PC-3 (cell line): ENCODE data around the gene NAPSA. TPM values are rescaled to one million over a fixed set of nuclear protein-coding genes. Genes with fewer than 3 reads are reported as not detected.
"Not testable (repeated sequence)": the region's sequence is repeated elsewhere in the genome, so short reads cannot be mapped to it uniquely, and the experiment has no call there.

Experiments used
- ATAC-seq: fragments of 200-7000 bp; cut with Tn5 transposase; 2 replicates; pipeline ENCODE4 v1.9.1; 2020; ENCODE audit warnings: mild to moderate bottlenecking, moderate library complexity
- BruUV-seq: library from RNA; stranded (reverse); fragments of 400-500 nt; replicated peaks from 2 replicates; lab custom pipeline; 2021; lab: Mats Ljungman, UMichigan
- CTCF ChIA-PET: fragments of 300-600 bp; sonication (Branson Sonifier 250); formaldehyde crosslinking; loops from one replicate; lab custom pipeline; 2022; ENCODE audit warnings: antibody characterized with exemption; lab: Charles Lee
- POLR2A ChIA-PET: fragments of 300-600 bp; sonication (Branson Sonifier 250); formaldehyde crosslinking; loops from one replicate; lab custom pipeline; 2022; ENCODE audit warnings: antibody characterized with exemption; ENCODE audit not compliant: unreplicated experiment; lab: Charles Lee
- DNase-seq: peaks from one replicate; pipeline ENCODE4 v3.0.0-alpha.2; 2015
- H2AFZ ChIP-seq: fragments of 300-600 bp; sonication (generic); 2 replicates; pipeline ENCODE4 v1.6.0; 2016; ENCODE audit warnings: antibody characterized with exemption, low read length
- H3F3A ChIP-seq: fragments of 300-600 bp; sonication (generic); one replicate; pipeline ENCODE4 v1.6.0; 2017; ENCODE audit warnings: antibody characterized with exemption, low read length, control low read depth, mild to moderate bottlenecking; ENCODE audit not compliant: unreplicated experiment
- H3K27ac ChIP-seq: fragments of 300-600 bp; sonication (generic); 2 replicates; pipeline ENCODE4 v1.5.1; 2016; ENCODE audit warnings: mild to moderate bottlenecking, low read length
- H3K27me3 ChIP-seq: fragments of 300-600 bp; sonication (generic); 2 replicates; pipeline ENCODE4 v1.6.1; 2016; ENCODE audit warnings: low read length, mixed read lengths
- H3K36me3 ChIP-seq: fragments of 300-600 bp; sonication (generic); 2 replicates; pipeline ENCODE4 v1.6.1; 2016; ENCODE audit warnings: low read depth, mixed run types, low read length, mixed read lengths
- H3K4me1 ChIP-seq: fragments of 300-600 bp; sonication (generic); 2 replicates; pipeline ENCODE4 v1.5.1; 2016; ENCODE audit warnings: low read length; ENCODE audit not compliant: insufficient read depth
- H3K4me2 ChIP-seq: fragments of 300-600 bp; sonication (generic); 2 replicates; pipeline ENCODE4 v1.6.0; 2016; ENCODE audit warnings: low read length
- H3K4me3 ChIP-seq: fragments of 300-600 bp; sonication (generic); 2 replicates; pipeline ENCODE4 v1.5.1; 2016; ENCODE audit warnings: mild to moderate bottlenecking, low read length, mixed read lengths
- H3K79me2 ChIP-seq: fragments of 300-600 bp; sonication (generic); 2 replicates; pipeline ENCODE4 v1.6.1; 2017; ENCODE audit warnings: low read length, mixed read lengths
- H3K9ac ChIP-seq: fragments of 300-600 bp; sonication (generic); 2 replicates; pipeline ENCODE4 v1.6.0; 2016; ENCODE audit warnings: mild to moderate bottlenecking, low read length
- H3K9me2 ChIP-seq: fragments of 300-600 bp; sonication (generic); replicated peaks from 2 replicates; pipeline ENCODE4 v1.6.1; 2016; ENCODE audit warnings: mixed run types, low read length, mixed read lengths
- H3K9me3 ChIP-seq: fragments of 300-600 bp; sonication (generic); 2 replicates; pipeline ENCODE4 v1.6.1; 2016; ENCODE audit warnings: low read length, mixed read lengths
- H4K20me1 ChIP-seq: fragments of 300-600 bp; sonication (generic); 2 replicates; pipeline ENCODE4 v1.6.1; 2016; ENCODE audit warnings: low read length, mixed read lengths
- EZH2 ChIP-seq: fragments of 300-600 bp; sonication (generic); IDR thresholded peaks from one replicate; pipeline ENCODE4 v1.6.1; 2017; ENCODE audit warnings: antibody characterized with exemption, mild to moderate bottlenecking, low read length; ENCODE audit not compliant: unreplicated experiment
- EZH2phosphoT487 ChIP-seq: fragments of 300-600 bp; sonication (generic); IDR thresholded peaks from 2 replicates; pipeline ENCODE4 v1.6.1; 2018; ENCODE audit warnings: mild to moderate bottlenecking, antibody characterized with exemption, low read length, borderline replicate concordance
- intact Hi-C: fragments of 100-400 bp; cut with micrococcal nuclease; formaldehyde crosslinking; loops from 2 replicates; pipeline ENCODE4 v1.9.0; 2023
- total RNA-seq: library from RNA; depleted of rRNA; stranded (reverse); fragments of >200 nt; gene quantifications from 2 replicates; pipeline ENCODE4 v1.2.3, GENCODE V29; 2014
- TF ChIP-seq, protein P1 (sequence below): fragments of 300-600 bp; sonication (generic); conservative IDR thresholded peaks from 2 replicates; pipeline ENCODE4 v1.5.1; 2017; ENCODE audit warnings: antibody characterized with exemption, low read depth, mild to moderate bottlenecking, low read length

The NAPSA gene
- total RNA-seq, 1 experiment from 2014 or later: 3.0 TPM

DNA sequence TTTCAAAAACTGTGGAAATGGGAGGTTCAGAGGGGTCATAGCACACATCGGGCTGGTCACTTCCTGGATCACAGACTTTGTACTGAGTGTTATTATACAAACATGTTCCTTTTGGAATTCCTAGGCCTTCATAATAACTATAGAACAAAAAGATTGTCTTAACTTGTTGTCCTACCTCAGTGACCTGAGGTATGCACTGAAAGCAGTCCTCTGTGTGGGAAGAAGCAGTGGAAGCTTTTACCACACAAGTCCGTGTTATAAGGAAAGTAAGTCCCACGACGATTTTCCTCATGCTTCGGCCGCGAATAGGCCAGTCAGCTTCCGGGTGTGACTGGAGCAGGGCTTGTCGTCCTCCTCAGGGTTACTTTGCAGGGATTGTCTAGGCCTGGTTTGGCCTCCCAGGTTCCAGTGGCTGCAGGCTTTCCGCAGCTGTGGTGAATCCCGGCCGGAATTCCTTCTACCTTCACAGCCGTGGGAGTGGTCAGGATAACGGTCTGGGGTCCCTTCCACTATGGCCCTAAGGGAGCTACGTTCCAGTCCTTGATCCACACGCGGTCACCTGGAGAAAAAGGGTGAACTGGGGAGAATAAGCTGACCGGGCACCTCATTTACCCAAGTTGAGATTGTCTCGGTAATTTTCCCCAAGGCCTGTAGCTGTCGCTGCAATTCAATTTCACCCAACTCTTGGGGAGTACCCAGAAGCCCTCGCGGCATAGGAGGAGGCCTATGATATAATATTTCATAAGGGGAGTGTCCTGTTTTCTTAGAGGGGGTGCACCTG is 16.0 kb downstream of the NAPSA start:
- intact Hi-C loops: no loop called here
- Histone ChIP-seq H3F3A (no peaks in the 10 kb centered on the region), H3K4me2 (no peak overlapping the region), H3K9me2 (no peaks in the 10 kb centered on the region), H3K9ac (no peak overlapping the region), H3K27me3 (no peaks in the 10 kb centered on the region), H2AFZ (no peak overlapping the region), H3K4me3 (no peak overlapping the region), H3K79me2 (no peaks in the 10 kb centered on the region), H4K20me1 (no peaks in the 10 kb centered on the region), H3K27ac (no peak overlapping the region), H3K36me3 (no peaks in the 10 kb centered on the region), H3K9me3 (peaks cover 10% of the 10 kb centered on the region), H3K4me1 (no peaks in the 10 kb centered on the region)
- TF ChIP-seq, protein P1, sequence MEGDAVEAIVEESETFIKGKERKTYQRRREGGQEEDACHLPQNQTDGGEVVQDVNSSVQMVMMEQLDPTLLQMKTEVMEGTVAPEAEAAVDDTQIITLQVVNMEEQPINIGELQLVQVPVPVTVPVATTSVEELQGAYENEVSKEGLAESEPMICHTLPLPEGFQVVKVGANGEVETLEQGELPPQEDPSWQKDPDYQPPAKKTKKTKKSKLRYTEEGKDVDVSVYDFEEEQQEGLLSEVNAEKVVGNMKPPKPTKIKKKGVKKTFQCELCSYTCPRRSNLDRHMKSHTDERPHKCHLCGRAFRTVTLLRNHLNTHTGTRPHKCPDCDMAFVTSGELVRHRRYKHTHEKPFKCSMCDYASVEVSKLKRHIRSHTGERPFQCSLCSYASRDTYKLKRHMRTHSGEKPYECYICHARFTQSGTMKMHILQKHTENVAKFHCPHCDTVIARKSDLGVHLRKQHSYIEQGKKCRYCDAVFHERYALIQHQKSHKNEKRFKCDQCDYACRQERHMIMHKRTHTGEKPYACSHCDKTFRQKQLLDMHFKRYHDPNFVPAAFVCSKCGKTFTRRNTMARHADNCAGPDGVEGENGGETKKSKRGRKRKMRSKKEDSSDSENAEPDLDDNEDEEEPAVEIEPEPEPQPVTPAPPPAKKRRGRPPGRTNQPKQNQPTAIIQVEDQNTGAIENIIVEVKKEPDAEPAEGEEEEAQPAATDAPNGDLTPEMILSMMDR: no peak
- TF ChIP-seq EZH2: no peak
- ChIA-PET POLR2A (no interaction called here), CTCF (no interaction called here)
- DNase-seq (no peak), ATAC-seq (no peak)
- BruUV-seq: no TSS peak

DNA sequence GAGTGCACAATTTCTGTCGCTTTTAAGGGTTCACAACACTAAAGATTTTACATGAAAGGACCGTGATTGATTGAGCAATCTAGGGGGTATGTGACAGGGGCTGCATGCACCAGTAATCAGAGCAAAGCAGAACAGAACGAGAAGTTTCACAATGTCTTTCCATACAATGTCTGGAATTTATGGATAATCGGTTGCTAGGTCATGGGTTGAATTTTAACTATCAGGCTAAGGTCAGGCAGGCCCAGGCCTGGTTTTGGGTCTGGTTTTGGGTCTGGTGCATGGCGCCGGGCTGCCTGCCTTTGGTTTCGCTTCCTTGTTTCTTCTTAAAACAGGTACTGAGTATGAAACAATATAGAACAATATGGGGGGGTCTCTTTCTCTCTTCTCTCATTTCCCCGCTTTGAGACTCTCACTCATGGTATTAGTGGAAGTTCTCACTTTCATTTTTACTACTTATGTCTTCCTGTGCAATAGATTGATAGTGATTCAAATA is 18.3 kb downstream of the NAPSA start:
- H3K9me2 ChIP-seq, H3K4me2 ChIP-seq, H3K4me1 ChIP-seq, H3K27ac ChIP-seq, H3K27me3 ChIP-seq, H2AFZ ChIP-seq, H3K4me3 ChIP-seq, BruUV-seq, H3K9ac ChIP-seq, H3F3A ChIP-seq, POLR2A ChIA-PET, H3K36me3 ChIP-seq, H4K20me1 ChIP-seq, intact Hi-C loops, DNase-seq, ATAC-seq, H3K79me2 ChIP-seq: not testable (repeated sequence)
- CTCF ChIA-PET: interaction anchor here (0.8 kb wide), 1 partner anchor 10 kb away, joined by 3 read pairs; no protein-coding TSS in a partner anchor
- peaks cover 11% of the 10 kb centered on the region for H3K9me3 ChIP-seq

DNA sequence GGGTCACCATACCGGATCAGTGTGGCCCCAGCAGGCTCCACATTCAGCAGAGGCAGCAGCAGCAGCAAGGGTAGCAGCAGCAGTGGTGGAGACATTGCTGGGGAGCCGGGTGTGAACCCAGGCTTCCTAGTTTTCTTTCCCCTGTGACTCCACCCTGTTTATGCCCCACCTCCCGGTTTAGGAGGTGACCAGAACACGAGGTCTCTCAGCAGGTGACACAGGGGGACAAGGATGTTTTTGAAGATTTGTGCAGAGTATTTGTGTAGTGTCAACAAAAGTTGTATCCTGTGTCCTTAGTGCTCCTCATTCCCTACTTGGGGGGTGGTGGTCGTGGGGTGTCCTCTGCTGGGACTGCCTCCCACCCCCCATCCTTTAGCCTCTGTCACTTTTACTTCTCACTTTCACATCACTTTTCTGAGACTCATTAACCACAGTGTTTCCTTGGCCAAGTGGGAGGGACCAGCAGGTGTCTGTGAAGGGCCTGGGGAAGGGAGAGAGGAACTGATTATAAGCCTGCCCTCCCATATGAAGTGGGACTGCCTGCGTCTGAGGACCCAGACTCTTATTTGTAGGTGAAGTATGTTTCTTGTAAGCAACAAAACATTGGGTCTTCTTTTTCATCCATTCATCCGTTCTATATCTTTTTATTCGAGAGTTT is 20.6 kb downstream of the NAPSA start:
- H3K27ac ChIP-seq: no peak overlapping the region
- no peaks in the 10 kb centered on the region for H3K79me2 ChIP-seq
- TF ChIP-seq EZH2phosphoT487: no peak
- TF ChIP-seq, protein P1: no peak
- TF ChIP-seq EZH2: no peak
- BruUV-seq: no TSS peak
- H4K20me1 ChIP-seq: no peaks in the 10 kb centered on the region
- no peaks in the 10 kb centered on the region for H3K4me1 ChIP-seq
- no peaks in the 10 kb centered on the region for H3K36me3 ChIP-seq
- no peak overlapping the region for H2AFZ ChIP-seq
- H3K9me2 ChIP-seq: no peaks in the 10 kb centered on the region
- no peak overlapping the region for H3K4me2 ChIP-seq
- DNase-seq (no peak), ATAC-seq (no peak)
- no peaks in the 10 kb centered on the region for H3K27me3 ChIP-seq
- ChIA-PET CTCF (no interaction called here), POLR2A (no interaction called here)
- peaks cover 11% of the 10 kb centered on the region for H3K9me3 ChIP-seq
- H3K4me3 ChIP-seq: no peak overlapping the region
- H3F3A ChIP-seq: no peaks in the 10 kb centered on the region
- intact Hi-C loops: no loop called here
- no peak overlapping the region for H3K9ac ChIP-seq
